ENCODE measurements around the gene KDM4B. TPM values are rescaled to one million over a fixed set of nuclear protein-coding genes. Genes with fewer than 3 reads are reported as not detected.

The KDM4B gene
- total and polyA plus RNA-seq, 9 of the 15 experiments (the other 6 are each of a cell fraction or from before 2014, with no cell fraction given), result 0.21 to 29.9 (median 7.3) TPM

- TF ChIP-seq ZBTB33 (CRISPR knock-in tag; IDR thresholded peaks at IDR 0.05), result peak; percentile 87
- no peak for TF ChIP-seq PHB (CRISPR knock-in tag; IDR thresholded peaks at IDR 0.05)
Observed at GRCh38 chr19:4976401-4977298, 7.7 kb downstream of the KDM4B start (continued).

DNA sequence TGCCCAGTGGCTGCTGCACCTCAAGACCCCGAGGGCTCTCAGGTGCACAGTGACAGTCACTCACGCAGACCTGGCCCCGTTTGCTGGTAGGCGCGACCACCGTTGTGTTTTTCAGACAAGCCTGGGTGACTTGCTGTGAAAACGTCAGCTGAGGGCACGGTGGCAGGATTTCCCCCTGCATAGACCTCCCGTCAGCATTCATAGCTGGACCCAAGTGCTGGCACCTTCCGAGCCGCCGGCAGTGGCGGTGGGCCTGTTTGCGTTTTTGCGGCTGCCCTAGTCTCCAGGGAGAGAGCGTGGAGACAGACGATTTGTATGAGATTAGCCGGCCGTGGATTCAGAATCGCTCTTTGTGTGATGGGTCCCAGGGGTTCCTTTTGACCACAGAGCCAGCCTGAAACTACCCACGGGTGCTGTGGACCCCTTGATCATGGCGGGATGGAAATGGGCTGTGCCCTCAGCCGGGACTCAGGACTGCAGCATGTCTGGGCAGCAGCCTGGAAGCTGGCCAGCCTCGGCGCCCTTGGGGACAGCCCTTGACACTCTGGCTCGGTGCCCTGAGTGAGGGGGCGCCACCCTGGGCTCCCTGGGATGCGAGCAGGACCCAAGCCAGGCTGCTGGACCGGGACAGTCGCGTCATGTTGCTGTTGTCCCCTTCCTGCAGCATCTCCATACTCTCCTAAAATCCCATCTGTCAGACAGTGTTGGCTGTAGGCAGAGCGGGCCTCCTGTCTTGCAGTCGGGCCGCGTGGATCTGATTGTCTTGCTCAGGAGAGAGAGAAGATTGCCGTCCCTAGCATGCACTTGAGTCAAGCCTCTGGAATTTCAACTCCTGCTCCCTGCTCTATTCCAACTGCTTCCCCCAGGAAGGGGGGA lies 8.6 kb downstream of the KDM4B start:
- H3K79me2 ChIP-seq (ENCODE audit: control insufficient read depth, insufficient read depth, low read length), result peaks cover 78% of the 10 kb centered on the region
- ATAC-seq, result no peak

More for the DNA sequence above, 8.6 kb downstream of the KDM4B start:
- DNase-seq (ENCODE audit: extremely low read depth in 1 of 4, low spot score in 3 of 4) (no peak), FAIRE-seq (no peak)
- in situ Hi-C loops (cut with MboI) (no loop called here), intact Hi-C loops (cut with micrococcal nuclease) (no loop called here)
- TF ChIP-seq GATA2 (CRISPR knock-in tag; IDR thresholded peaks at IDR 0.05) (no peak), NFE2L1 (tag; IDR thresholded peaks at IDR 0.05; ENCODE audit: borderline replicate concordance, low read depth) (no peak), TCF7 (IDR thresholded peaks at IDR 0.05; ENCODE audit: borderline replicate concordance) (no peak), JUND (IDR thresholded peaks at IDR 0.05; ENCODE audit: borderline replicate concordance, low read depth, low read length) (no peak), JUND (tag; IDR thresholded peaks at IDR 0.05; ENCODE audit: borderline replicate concordance, low read depth, low read length) (no peak), ZNF133 (CRISPR knock-in tag; IDR thresholded peaks at IDR 0.05) (no peak), ARID3B (CRISPR knock-in tag; IDR thresholded peaks at IDR 0.05; ENCODE audit: borderline replicate concordance) (no peak), CBFB (CRISPR knock-in tag; IDR thresholded peaks at IDR 0.05) (no peak), ETV5 (CRISPR knock-in tag; IDR thresholded peaks at IDR 0.05; ENCODE audit: low read depth) (no peak), ARID2 (IDR thresholded peaks at IDR 0.05) (no peak), STAT5A (IDR thresholded peaks at IDR 0.05; ENCODE audit: borderline replicate concordance, low read length) (no peak)
- WGBS (ENCODE audit: insufficient coverage, low coverage, missing lambda C conversion rate), result 88% methylated on average over 28 of the region's 36 CpGs
- Histone ChIP-seq H3K4me1 (replicated peaks in 1 of 2; ENCODE audit: control insufficient read depth in 2 of 2, insufficient read depth in 2 of 2, low read length in 2 of 2) (peaks cover 6 to 48% of the 10 kb centered on the region in 2 experiments; a peak in 4 of 5 replicates), H4K20me1 (replicated peaks; ENCODE audit: control insufficient read depth, insufficient read depth, low read length) (peaks cover 59% of the 10 kb centered on the region), H3K36me3 (ENCODE audit: control insufficient read depth, insufficient read depth, low read length) (peaks cover 19% of the 10 kb centered on the region; the same call in 2 of the 3 replicates), H3K27ac (ENCODE audit: extremely low read depth, low read depth, low read length) (no peak overlapping the region), H3K9me3 (replicated peaks; ENCODE audit: control insufficient read depth, insufficient read depth, low read depth, low read length) (no peaks in the 10 kb centered on the region), H3K4me3 (no peak overlapping the region), H3K9ac (ENCODE audit: insufficient read depth in 1 of 2, low read depth in 2 of 2, low read length in 2 of 2) (peak overlapping the region in 1 of 2 experiments; percentile 71; a peak in 2 of 4 replicates), H3K9me1 (ENCODE audit: control insufficient read depth, insufficient read depth, low read length) (peaks cover 11% of the 10 kb centered on the region), H3K27me3 (ENCODE audit: control insufficient read depth in 2 of 2, insufficient read depth in 2 of 2, low read length in 2 of 2) (no peaks in the 10 kb centered on the region), H2AFZ (ENCODE audit: low read depth, low read length) (no peak overlapping the region), H3K4me2 (ENCODE audit: insufficient read depth, low read length) (no peak overlapping the region)
- no TSS peak for BruUV-seq (replicated peaks)
- ChIA-PET CTCF (ENCODE audit: low intra/inter-chr PET ratio) (no interaction called here), POLR2A (interaction anchor here (0.7 kb wide), 1 partner anchor 54 kb away, joined by 4 read pairs; no protein-coding TSS in a partner anchor)
